MM.1S (cell line): ENCODE measurements around the gene MYADM.

ENCODE experiments used
- DNase-seq: peaks from one replicate; pipeline ENCODE4 v3.0.0-alpha.2; 2015
- H2AFZ ChIP-seq: fragments of 300-600 bp; sonication (generic); 2 replicates; pipeline ENCODE4 v1.6.0; 2016; ENCODE audit warnings: antibody characterized with exemption, low read length
- H3F3A ChIP-seq: fragments of 300-600 bp; sonication (generic); 2 replicates; pipeline ENCODE4 v1.6.1; 2016; ENCODE audit warnings: mild to moderate bottlenecking, antibody characterized with exemption, low read length, moderate library complexity, mixed read lengths; ENCODE audit not compliant: insufficient read depth
- H3K27ac ChIP-seq: fragments of 300-600 bp; sonication (generic); 2 replicates; pipeline ENCODE4 v1.5.1; 2016; ENCODE audit warnings: mild to moderate bottlenecking, low read length
- H3K27me3 ChIP-seq: fragments of 300-600 bp; sonication (generic); replicated peaks from 2 replicates; pipeline ENCODE4 v1.6.0; 2016; ENCODE audit warnings: low read length; ENCODE audit not compliant: insufficient read depth
- H3K36me3 ChIP-seq: fragments of 300-600 bp; sonication (generic); replicated peaks from 2 replicates; pipeline ENCODE4 v1.6.1; 2016; ENCODE audit warnings: mild to moderate bottlenecking, low read length, mixed read lengths; ENCODE audit not compliant: insufficient read depth
- H3K4me1 ChIP-seq: fragments of 300-600 bp; sonication (generic); 2 replicates; pipeline ENCODE4 v1.6.1; 2016; ENCODE audit warnings: low read length, mixed read lengths
- H3K4me2 ChIP-seq: fragments of 300-600 bp; sonication (generic); 2 replicates; pipeline ENCODE4 v1.6.0; 2016; ENCODE audit warnings: low read depth, low read length
- H3K4me3 ChIP-seq: fragments of 300-600 bp; sonication (generic); 2 replicates; pipeline ENCODE4 v1.5.1; 2016; ENCODE audit warnings: low read length, mixed read lengths
- H3K79me2 ChIP-seq: fragments of 300-600 bp; sonication (generic); 2 replicates; pipeline ENCODE4 v1.6.1; 2016; ENCODE audit warnings: mixed run types, low read length, mixed read lengths
- H3K9ac ChIP-seq: fragments of 300-600 bp; sonication (generic); 2 replicates; pipeline ENCODE4 v1.6.1; 2016; ENCODE audit warnings: low read length, mixed read lengths
- H3K9me2 ChIP-seq: fragments of 300-600 bp; sonication (generic); replicated peaks from 2 replicates; pipeline ENCODE4 v1.6.1; 2016; ENCODE audit warnings: mild to moderate bottlenecking, low read length, mixed read lengths; ENCODE audit not compliant: insufficient read depth
- H3K9me3 ChIP-seq: fragments of 300-600 bp; sonication (generic); replicated peaks from 2 replicates; pipeline ENCODE4 v1.6.1; 2016; ENCODE audit warnings: mild to moderate bottlenecking, low read length, mixed read lengths; ENCODE audit not compliant: insufficient read depth
- H4K20me1 ChIP-seq: fragments of 300-600 bp; sonication (generic); 2 replicates; pipeline ENCODE4 v1.6.1; 2016; ENCODE audit warnings: mild to moderate bottlenecking, low read length, moderate library complexity, mixed read lengths; ENCODE audit not compliant: insufficient read depth
- CTCF ChIP-seq: fragments of 300-600 bp; sonication (generic); IDR thresholded peaks from 2 replicates; pipeline ENCODE4 v1.5.1; 2016; ENCODE audit warnings: antibody characterized with exemption, low read length, mixed read lengths
- EZH2 ChIP-seq: fragments of 300-600 bp; sonication (generic); optimal IDR thresholded peaks from 2 replicates; pipeline ENCODE3; 2017; ENCODE audit warnings: low read depth, mild to moderate bottlenecking, antibody characterized with exemption, low read length, mixed read lengths
- EZH2phosphoT487 ChIP-seq: fragments of 300-600 bp; sonication (generic); IDR thresholded peaks from 2 replicates; pipeline ENCODE4 v1.6.1; 2018; ENCODE audit warnings: antibody characterized with exemption, low read length

Gene MYADM

GRCh38 chr19:53900191-53900860 lies 32.6 kb downstream of the MYADM start:
- H4K20me1 ChIP-seq: no peaks in the 10 kb centered on the region
- no peak overlapping the region for H2AFZ ChIP-seq
- H3K9me3 ChIP-seq: no peaks in the 10 kb centered on the region
- no peak overlapping the region for H3K4me2 ChIP-seq
- H3K4me3 ChIP-seq: no peak overlapping the region
- no peaks in the 10 kb centered on the region for H3K27me3 ChIP-seq
- TF ChIP-seq EZH2 (no peak), CTCF (no peak), EZH2phosphoT487 (no peak)
- no peaks in the 10 kb centered on the region for H3K9me2 ChIP-seq
- H3K4me1 ChIP-seq: no peaks in the 10 kb centered on the region
- H3F3A ChIP-seq: no peaks in the 10 kb centered on the region
- no peaks in the 10 kb centered on the region for H3K79me2 ChIP-seq
- no peak overlapping the region for H3K9ac ChIP-seq
- H3K36me3 ChIP-seq: no peaks in the 10 kb centered on the region
- DNase-seq: no peak
- H3K27ac ChIP-seq: no peak overlapping the region

DNA sequence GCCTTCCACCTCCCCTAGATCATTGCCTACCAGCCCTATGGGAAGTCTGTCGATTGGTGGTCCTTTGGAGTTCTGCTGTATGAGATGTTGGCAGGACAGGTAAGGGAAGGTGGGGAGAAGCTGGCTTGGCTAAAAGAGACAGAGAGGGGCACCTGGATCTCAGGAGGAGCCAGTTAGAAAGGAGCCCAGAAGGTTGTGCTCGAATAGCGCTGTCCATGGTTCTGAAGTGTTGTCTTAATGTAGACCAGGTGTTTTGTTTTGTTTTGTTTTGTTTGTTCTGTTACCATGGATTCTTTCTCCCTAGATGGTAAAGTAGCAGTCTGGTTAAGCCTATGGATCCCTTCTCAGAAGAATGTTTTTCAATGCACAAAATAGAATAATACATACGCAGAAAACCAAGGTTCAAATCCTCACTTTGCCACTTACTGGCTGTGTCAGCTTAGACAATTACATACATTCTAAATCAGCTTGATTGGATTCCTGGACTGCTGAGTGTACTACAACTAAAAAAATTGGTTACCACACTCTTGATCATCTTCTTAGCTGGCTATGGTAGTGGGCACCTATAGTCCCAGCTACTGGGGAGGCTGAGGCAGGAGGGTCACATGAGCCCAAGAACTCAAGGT lies 35.5 kb downstream of the MYADM start:
- no peak overlapping the region for H3K4me2 ChIP-seq
- no peak for TF ChIP-seq EZH2phosphoT487
- TF ChIP-seq EZH2: no peak
- TF ChIP-seq CTCF: no peak
- no peak overlapping the region for H3K4me3 ChIP-seq
- no peaks in the 10 kb centered on the region for H3K36me3 ChIP-seq
- H3K9ac ChIP-seq: no peak overlapping the region
- H3K27ac ChIP-seq: no peak overlapping the region
- H3K9me2 ChIP-seq: no peaks in the 10 kb centered on the region
- peak; percentile 37 for DNase-seq
- no peaks in the 10 kb centered on the region for H3K79me2 ChIP-seq
- H4K20me1 ChIP-seq: no peaks in the 10 kb centered on the region
- peaks cover 6% of the 10 kb centered on the region; the same call in 1 of the 2 replicates for H3K27me3 ChIP-seq
- H3K9me3 ChIP-seq: no peaks in the 10 kb centered on the region
- no peaks in the 10 kb centered on the region for H3F3A ChIP-seq
- H3K4me1 ChIP-seq: no peaks in the 10 kb centered on the region
- H2AFZ ChIP-seq: no peak overlapping the region

- Histone ChIP-seq H3K9me3 (no peaks in the 10 kb centered on the region), H3K4me2 (no peak overlapping the region), H4K20me1 (no peaks in the 10 kb centered on the region), H3K4me1 (no peaks in the 10 kb centered on the region), H3K9ac (no peak overlapping the region), H3K79me2 (no peaks in the 10 kb centered on the region), H2AFZ (no peak overlapping the region), H3K9me2 (no peaks in the 10 kb centered on the region), H3K27me3 (peaks cover 6% of the 10 kb centered on the region; the same call in 1 of the 2 replicates), H3K4me3 (no peak overlapping the region), H3K27ac (no peak overlapping the region), H3F3A (no peaks in the 10 kb centered on the region), H3K36me3 (no peaks in the 10 kb centered on the region)
- TF ChIP-seq EZH2 (no peak), CTCF (no peak)
- no peak for DNase-seq
These were observed 37.2 kb downstream of the MYADM start for GRCh38 chr19:53904909-53905308.
